Naive B cell (primary cell): ENCODE results near the gene CNIH2. TPM values are rescaled to one million over a fixed set of nuclear protein-coding genes. Genes with fewer than 3 reads are reported as not detected.
"Not testable (repeated sequence)": the region's sequence is repeated elsewhere in the genome, so short reads cannot be mapped to it uniquely, and the experiment has no call there.

Experiments used
- ATAC-seq, 2 donors: fragments of 150-1000 bp; cut with Tn5 transposase; 2 replicates each; pipeline ENCODE4 v1.10.0; 2021; ENCODE audit warnings: low read depth in 2 of 2, mild to moderate bottlenecking in 2 of 2, moderate library complexity in 2 of 2
- DNase-seq: peaks from one replicate; pipeline ENCODE4 v3.0.0; 2022
- H3K27ac Mint-ChIP-seq, 6 donors: one replicate each; pipeline ENCODE4 v1.8.0; 2020 to 2022; ENCODE audit warnings: mild to moderate bottlenecking in 6 of 6, mixed read lengths in 6 of 6, moderate library complexity in 5 of 6, inconsistent platforms in 2 of 6
- H3K27me3 Mint-ChIP-seq, 3 donors: one replicate each; pipeline ENCODE4 v1.8.0; 2021 to 2022; ENCODE audit warnings: mixed read lengths in 3 of 3, mild to moderate bottlenecking in 1 of 3
- H3K36me3 Mint-ChIP-seq, 2 donors: one replicate each; pipeline ENCODE4 v1.8.0; 2020 to 2022; ENCODE audit warnings: mixed read lengths in 2 of 2, inconsistent platforms in 1 of 2, mild to moderate bottlenecking in 1 of 2
- H3K4me1 Mint-ChIP-seq, 3 donors: one replicate each; pipeline ENCODE4 v1.8.0; 2020 to 2022; ENCODE audit warnings: mixed read lengths in 3 of 3, inconsistent platforms in 1 of 3, mild to moderate bottlenecking in 1 of 3, moderate library complexity in 1 of 3
- H3K4me3 Mint-ChIP-seq, 8 donors: one replicate each; pipeline ENCODE4 v1.8.0; 2020 to 2022; ENCODE audit warnings: mild to moderate bottlenecking in 8 of 8, mixed read lengths in 8 of 8, moderate library complexity in 8 of 8, inconsistent platforms in 2 of 8
- H3K9me3 Mint-ChIP-seq, 7 donors: one replicate each; pipeline ENCODE4 v1.8.0; 2020 to 2022; ENCODE audit warnings: mixed read lengths in 7 of 7, mild to moderate bottlenecking in 5 of 7, inconsistent platforms in 2 of 7, moderate library complexity in 1 of 7
- polyA plus RNA-seq, 6 donors: library from polyadenylated mRNA; unstranded; fragments of 300-500 nt; fragmentation: Illumina TruSeq; gene quantifications; one replicate each; pipeline ENCODE4 v1.2.3, GENCODE V29; 2021; ENCODE audit warnings: low read depth in 6 of 6

The CNIH2 gene
- polyA plus RNA-seq, 6 donors from 2014 or later: not detected

GRCh38 chr11:66242095-66242765 lies 35.7 kb upstream of the CNIH2 start:
- peak overlapping the region in 4 of 6 donors; percentile 41 to 86 (median 61) for H3K27ac Mint-ChIP-seq
- no peaks in the 10 kb centered on the region for H3K27me3 Mint-ChIP-seq
- H3K36me3 Mint-ChIP-seq: peaks cover 0 to 33% of the 10 kb centered on the region in 2 donors
- DNase-seq (peak; percentile 14), ATAC-seq (peak; percentile 18 to 28)
- peaks cover 12 to 28% (median 21%) of the 10 kb centered on the region in 3 donors for H3K4me1 Mint-ChIP-seq
- no peaks in the 10 kb centered on the region for H3K9me3 Mint-ChIP-seq
- peak overlapping the region in 1 of 8 donors; percentile 17 for H3K4me3 Mint-ChIP-seq

- Mint-ChIP-seq H3K27me3 (no peaks in the 10 kb centered on the region), H3K4me3 (no peak overlapping the region), H3K27ac (peak overlapping the region in 3 of 6 donors; percentile 78 to 86 (median 85)), H3K4me1 (peaks cover 12 to 38% (median 32%) of the 10 kb centered on the region in 3 donors), H3K9me3 (no peaks in the 10 kb centered on the region), H3K36me3 (peaks cover 0 to 33% of the 10 kb centered on the region in 2 donors)
- ATAC-seq (no peak), DNase-seq (no peak)
Observed at GRCh38 chr11:66243782-66244535, 34.0 kb upstream of the CNIH2 start.

DNA sequence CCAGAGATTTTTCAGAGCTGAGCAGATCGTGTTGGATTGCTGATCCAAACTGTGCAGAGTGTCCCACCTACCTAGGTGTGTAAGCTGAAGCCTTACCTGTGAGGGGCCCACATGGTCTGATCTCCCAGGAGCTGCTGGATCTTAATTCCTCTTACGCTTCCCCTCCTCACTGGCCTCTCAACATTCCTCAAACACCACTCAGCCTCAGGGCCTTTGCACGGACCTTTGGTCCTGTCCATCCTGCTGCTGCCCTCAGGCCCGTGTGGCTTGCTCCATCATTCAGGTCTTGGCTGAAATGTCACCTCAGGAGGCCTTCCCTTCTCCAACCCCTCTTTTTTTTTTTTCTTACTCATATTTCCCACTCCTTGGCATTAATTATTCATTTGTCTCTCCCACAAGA lies 30.7 kb upstream of the CNIH2 start:
- Mint-ChIP-seq H3K4me3 (no peak overlapping the region), H3K36me3 (peaks cover 0 to 19% of the 10 kb centered on the region in 2 donors)
- no peak for DNase-seq

DNA sequence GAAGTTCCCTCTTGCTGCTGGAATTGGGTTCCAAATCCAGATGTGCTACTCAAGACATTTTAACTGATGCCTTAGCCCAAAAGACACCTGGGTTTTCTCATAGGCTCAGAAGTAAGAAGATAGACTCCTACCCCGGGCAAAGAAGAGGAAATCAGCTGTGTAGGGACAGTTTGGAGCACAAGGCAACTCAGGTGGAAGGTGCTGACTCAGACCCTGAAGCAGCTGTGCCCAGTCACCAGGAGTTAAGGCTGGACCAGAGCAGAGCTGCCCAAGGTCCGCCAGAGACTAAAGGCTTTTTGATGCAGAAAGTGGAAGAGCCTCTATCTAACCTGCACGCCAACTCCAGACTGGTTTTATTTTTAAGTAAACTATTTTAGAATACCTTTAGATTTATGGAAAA lies 30.2 kb upstream of the CNIH2 start:
- Mint-ChIP-seq H3K27ac (peak overlapping the region in 4 of 6 donors; percentile 4 to 63 (median 26)), H3K36me3 (peaks cover 0 to 14% of the 10 kb centered on the region in 2 donors), H3K9me3 (peaks cover 0 to 2% (median 0%) of the 10 kb centered on the region in 7 donors), H3K4me1 (peaks cover 12 to 30% (median 29%) of the 10 kb centered on the region in 3 donors), H3K4me3 (peak overlapping the region in 1 of 8 donors; percentile 5), H3K27me3 (no peaks in the 10 kb centered on the region)
- no peak for DNase-seq
- no peak for ATAC-seq

More for the DNA sequence above, 30.7 kb upstream of the CNIH2 start:
- peak overlapping the region in 4 of 6 donors; percentile 12 to 81 (median 24) for H3K27ac Mint-ChIP-seq
- peaks cover 0 to 2% (median 0%) of the 10 kb centered on the region in 7 donors for H3K9me3 Mint-ChIP-seq
- no peaks in the 10 kb centered on the region for H3K27me3 Mint-ChIP-seq
- peaks cover 12 to 34% (median 32%) of the 10 kb centered on the region in 3 donors for H3K4me1 Mint-ChIP-seq
- no peak for ATAC-seq

DNA sequence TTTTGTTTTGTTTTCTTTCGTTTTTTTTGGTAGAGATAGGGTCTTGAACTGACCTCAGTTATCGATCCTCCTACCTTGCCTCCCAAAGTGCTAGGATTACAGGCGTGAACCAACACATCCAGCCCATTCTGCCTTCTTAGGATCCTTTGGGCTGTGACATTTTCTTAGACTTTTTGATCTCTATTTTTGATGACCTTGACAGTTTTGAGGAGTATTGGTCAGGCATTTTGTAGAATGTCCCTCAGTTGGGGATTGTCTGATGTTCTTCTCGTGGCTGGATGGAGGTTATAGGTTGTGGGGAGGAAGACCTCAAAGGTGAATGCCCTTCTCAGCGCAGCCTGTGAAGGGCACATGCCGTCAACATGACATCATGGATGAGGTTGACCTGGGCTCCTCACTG lies 29.1 kb upstream of the CNIH2 start:
- DNase-seq: no peak
- Mint-ChIP-seq H3K36me3 (peaks cover 0 to 7% of the 10 kb centered on the region in 2 donors), H3K9me3 (peaks cover 0 to 2% (median 0%) of the 10 kb centered on the region in 7 donors), H3K27me3 (no peaks in the 10 kb centered on the region), H3K27ac (peak overlapping the region in 1 of 6 donors; percentile 80), H3K4me3 (peak overlapping the region in 1 of 8 donors; percentile 22), H3K4me1 (peaks cover 18 to 25% (median 25%) of the 10 kb centered on the region in 3 donors)
- no peak for ATAC-seq

DNA sequence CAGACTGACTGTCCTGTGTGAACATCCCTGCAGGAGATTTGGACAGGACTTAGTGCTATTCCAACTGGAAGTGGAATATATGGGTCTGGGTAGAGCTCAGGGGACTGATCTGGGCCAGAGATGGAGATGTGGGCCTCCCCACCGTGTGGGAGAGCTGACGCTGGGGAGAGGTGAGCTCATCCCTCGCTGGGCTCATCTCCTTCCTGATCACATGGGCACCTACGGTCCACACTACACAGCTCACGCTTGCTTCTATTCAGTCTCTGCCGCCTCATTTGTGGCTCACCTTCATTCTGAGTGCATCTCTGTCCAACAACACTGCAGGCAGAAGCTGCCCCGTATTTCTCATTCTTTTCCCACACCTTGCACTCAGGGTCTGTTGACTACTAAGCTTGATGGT lies 26.2 kb upstream of the CNIH2 start:
- Mint-ChIP-seq H3K27me3 (no peaks in the 10 kb centered on the region), H3K27ac (peak overlapping the region in 2 of 6 donors; percentile 29 to 34), H3K4me1 (peaks cover 20 to 27% (median 21%) of the 10 kb centered on the region in 3 donors), H3K4me3 (no peak overlapping the region), H3K9me3 (peaks cover 0 to 2% (median 0%) of the 10 kb centered on the region in 7 donors), H3K36me3 (no peaks in the 10 kb centered on the region)
- no peak for ATAC-seq
- no peak for DNase-seq

DNA sequence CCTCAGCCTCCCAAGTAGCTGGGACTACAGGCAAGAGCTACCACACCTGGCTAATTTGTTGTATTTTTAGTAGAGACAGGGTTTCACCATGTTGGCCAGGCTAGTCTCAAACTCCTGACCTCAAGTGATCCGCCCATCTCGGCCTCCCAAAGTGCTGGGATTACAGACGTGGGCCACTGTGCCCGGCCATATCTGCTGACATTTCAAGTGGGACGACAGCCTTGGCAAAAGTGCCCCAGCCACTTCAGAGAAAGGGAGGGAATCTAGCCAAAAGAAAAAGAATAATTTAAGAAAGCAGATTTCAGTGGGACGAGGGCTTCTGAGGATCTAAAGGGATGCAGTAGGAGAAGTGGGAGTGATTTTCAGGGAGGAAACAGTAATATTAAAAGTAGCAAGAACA lies 24.9 kb upstream of the CNIH2 start:
- not testable (repeated sequence) for ATAC-seq, DNase-seq, H3K9me3 Mint-ChIP-seq, H3K27me3 Mint-ChIP-seq, H3K36me3 Mint-ChIP-seq
- H3K27ac Mint-ChIP-seq: peak overlapping the region in 3 of 6 donors; percentile 49 to 83 (median 79)
- H3K4me3 Mint-ChIP-seq: peak overlapping the region in 1 of 8 donors; percentile 62
- H3K4me1 Mint-ChIP-seq: peaks cover 16 to 25% (median 23%) of the 10 kb centered on the region in 3 donors

- Mint-ChIP-seq H3K4me1 (peaks cover 19 to 26% (median 25%) of the 10 kb centered on the region in 3 donors), H3K4me3 (peak overlapping the region; percentile 87 to 96 (median 94)), H3K27me3 (no peaks in the 10 kb centered on the region), H3K27ac (peak overlapping the region in 4 of 6 donors; percentile 59 to 94 (median 82)), H3K36me3 (no peaks in the 10 kb centered on the region), H3K9me3 (no peaks in the 10 kb centered on the region)
- DNase-seq (no peak), ATAC-seq (no peak)
Observed at GRCh38 chr11:66258473-66258893, 19.5 kb upstream of the CNIH2 start.

DNA sequence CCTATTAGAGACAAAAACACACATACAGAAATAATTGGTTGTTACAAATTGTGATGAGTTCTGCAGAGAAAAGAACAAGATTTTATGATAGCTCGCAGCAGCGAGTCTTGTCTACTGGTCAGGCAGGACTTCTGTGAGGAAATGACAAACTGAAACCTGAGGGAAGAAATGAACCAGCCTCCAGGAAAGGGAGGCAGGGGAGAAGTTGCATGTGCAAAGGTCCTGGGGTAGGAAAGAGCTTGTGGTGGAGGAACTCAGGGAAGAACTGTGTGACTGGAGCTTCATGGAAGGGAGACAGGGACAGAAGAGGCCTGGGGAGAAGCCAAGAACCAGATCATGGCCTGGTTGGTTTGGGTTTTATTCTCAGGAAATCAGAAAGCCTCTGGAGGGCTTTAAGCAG lies 18.8 kb upstream of the CNIH2 start:
- H3K4me1 Mint-ChIP-seq: peaks cover 17 to 26% (median 25%) of the 10 kb centered on the region in 3 donors
- peak overlapping the region in 3 of 6 donors; percentile 62 to 94 (median 87) for H3K27ac Mint-ChIP-seq
- no peaks in the 10 kb centered on the region for H3K36me3 Mint-ChIP-seq
- H3K4me3 Mint-ChIP-seq: peak overlapping the region in 5 of 8 donors; percentile 5 to 94 (median 60)
- H3K9me3 Mint-ChIP-seq: no peaks in the 10 kb centered on the region
- no peak for DNase-seq
- ATAC-seq: no peak
- H3K27me3 Mint-ChIP-seq: no peaks in the 10 kb centered on the region

DNA sequence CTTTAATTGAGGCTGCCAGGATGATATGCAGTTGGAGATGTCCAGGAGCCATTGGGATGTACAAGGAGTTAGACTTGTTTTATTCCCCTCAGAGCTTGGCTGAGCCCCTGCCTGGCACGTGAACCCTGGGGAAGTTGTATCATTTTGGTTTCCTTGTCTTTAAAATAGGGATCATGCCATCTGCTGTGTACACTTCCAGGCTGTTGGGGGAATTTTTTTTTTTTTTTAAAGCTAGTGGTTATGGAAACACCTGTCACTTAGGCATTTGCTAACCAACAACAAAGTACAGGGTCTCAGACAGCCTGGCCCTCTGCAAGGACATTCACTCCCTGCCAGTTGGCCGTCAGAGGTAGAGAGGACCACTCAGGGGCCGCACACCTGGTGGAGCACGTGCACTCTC lies 18.0 kb upstream of the CNIH2 start:
- peaks cover 21 to 30% (median 26%) of the 10 kb centered on the region in 3 donors for H3K4me1 Mint-ChIP-seq
- no peaks in the 10 kb centered on the region for H3K36me3 Mint-ChIP-seq
- H3K27me3 Mint-ChIP-seq: no peaks in the 10 kb centered on the region
- DNase-seq (no peak), ATAC-seq (no peak)
- peak overlapping the region in 1 of 6 donors; percentile 34 for H3K27ac Mint-ChIP-seq
- peak overlapping the region in 2 of 8 donors; percentile 40 to 94 for H3K4me3 Mint-ChIP-seq
- H3K9me3 Mint-ChIP-seq: no peaks in the 10 kb centered on the region

DNA sequence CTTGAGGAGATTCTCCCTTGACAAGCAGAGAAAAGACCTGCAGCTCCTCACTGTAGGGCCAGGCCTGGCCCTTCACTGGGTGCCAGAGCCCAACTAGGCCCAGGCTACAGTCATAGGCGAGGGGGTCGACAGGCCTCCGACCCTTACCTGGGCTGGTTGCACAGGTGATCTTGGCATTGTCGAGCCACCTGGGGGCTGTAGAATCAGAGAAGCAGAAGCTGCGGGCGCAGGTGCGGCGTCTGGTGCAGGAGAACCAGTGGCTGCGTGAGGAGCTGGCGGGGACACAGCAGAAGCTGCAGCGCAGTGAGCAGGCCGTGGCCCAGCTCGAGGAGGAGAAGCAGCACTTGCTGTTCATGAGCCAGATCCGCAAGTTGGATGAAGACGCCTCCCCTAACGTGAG lies 16.4 kb upstream of the CNIH2 start:
- Mint-ChIP-seq H3K9me3 (no peaks in the 10 kb centered on the region), H3K4me3 (no peak overlapping the region), H3K4me1 (peaks cover 20 to 30% (median 23%) of the 10 kb centered on the region in 3 donors), H3K36me3 (no peaks in the 10 kb centered on the region), H3K27me3 (no peaks in the 10 kb centered on the region), H3K27ac (peak overlapping the region in 1 of 6 donors; percentile 54)
- ATAC-seq (no peak), DNase-seq (no peak)

- Mint-ChIP-seq H3K27me3 (no peaks in the 10 kb centered on the region), H3K36me3 (no peaks in the 10 kb centered on the region), H3K4me3 (no peak overlapping the region), H3K9me3 (no peaks in the 10 kb centered on the region), H3K4me1 (peaks cover 19 to 28% (median 22%) of the 10 kb centered on the region in 3 donors), H3K27ac (no peak overlapping the region)
- ATAC-seq: no peak
- no peak for DNase-seq
Observed at GRCh38 chr11:66262191-66262590, 15.8 kb upstream of the CNIH2 start.

GRCh38 chr11:66262696-66263095 lies 15.3 kb upstream of the CNIH2 start:
- no peak for ATAC-seq
- no peaks in the 10 kb centered on the region for H3K27me3 Mint-ChIP-seq
- DNase-seq: no peak
- no peaks in the 10 kb centered on the region for H3K36me3 Mint-ChIP-seq
- H3K9me3 Mint-ChIP-seq: no peaks in the 10 kb centered on the region
- peak overlapping the region in 1 of 6 donors; percentile 23 for H3K27ac Mint-ChIP-seq
- peak overlapping the region in 1 of 8 donors; percentile 41 for H3K4me3 Mint-ChIP-seq
- H3K4me1 Mint-ChIP-seq: peaks cover 24 to 30% (median 24%) of the 10 kb centered on the region in 3 donors
